Astrocyte (in vitro differentiated cells and primary cell): ENCODE measurements around the gene ZNF594. TPM values are rescaled to one million over a fixed set of nuclear protein-coding genes. Genes with fewer than 3 reads are reported as not detected.
A peak's percentile ranks its signal among the peaks of the same experiment; 100 is the strongest.

ENCODE experiments used
- DNase-seq: peaks from one replicate; pipeline ENCODE4 v3.0.0-alpha.2; 2010; ENCODE audit warnings: low read depth
- FAIRE-seq: peaks from 2 replicates; lab custom pipeline; 2011; peaks lifted over from hg19 to GRCh38; lab: Jason Lieb, UNC
- H2AFZ ChIP-seq: 2 replicates; pipeline ENCODE4 v1.6.0; 2012; ENCODE audit warnings: low read depth, low read length, inconsistent platforms
- H3K27ac ChIP-seq: 2 replicates; pipeline ENCODE4 v1.5.1; 2011; ENCODE audit warnings: low read depth, low read length, inconsistent platforms
- H3K27me3 ChIP-seq: 2 replicates; pipeline ENCODE4 v1.6.0; 2011; ENCODE audit warnings: low read length, inconsistent platforms; ENCODE audit not compliant: insufficient read depth
- H3K36me3 ChIP-seq: 2 replicates; pipeline ENCODE4 v1.5.1; 2011; ENCODE audit warnings: low read length, inconsistent platforms; ENCODE audit not compliant: insufficient read depth
- H3K4me1 ChIP-seq: 2 replicates; pipeline ENCODE4 v1.5.1; 2011; ENCODE audit warnings: low read length, inconsistent platforms; ENCODE audit not compliant: insufficient read depth
- H3K4me2 ChIP-seq: 2 replicates; pipeline ENCODE4 v1.6.0; 2012; ENCODE audit warnings: low read length, inconsistent platforms
- H3K4me3 ChIP-seq: 2 replicates; pipeline ENCODE4 v1.5.1; 2011; ENCODE audit warnings: low read depth, mild to moderate bottlenecking, low read length, inconsistent platforms; ENCODE audit not compliant: insufficient read depth
- H3K79me2 ChIP-seq: 2 replicates; pipeline ENCODE4 v1.6.0; 2012; ENCODE audit warnings: mild to moderate bottlenecking, low read length, inconsistent platforms; ENCODE audit not compliant: insufficient read depth
- H3K9ac ChIP-seq: 2 replicates; pipeline ENCODE4 v1.6.0; 2012; ENCODE audit warnings: mild to moderate bottlenecking, low read length, inconsistent platforms
- H3K9me3 ChIP-seq: 2 replicates; pipeline ENCODE4 v1.5.1; 2012; ENCODE audit warnings: low read depth, mild to moderate bottlenecking, low read length, inconsistent platforms; ENCODE audit not compliant: insufficient read depth
- H4K20me1 ChIP-seq: 2 replicates; pipeline ENCODE4 v1.6.0; 2012; ENCODE audit warnings: low read length, inconsistent platforms; ENCODE audit not compliant: insufficient read depth
- H3K27ac Mint-ChIP-seq: one replicate; pipeline ENCODE4 v1.8.0; 2021; ENCODE audit warnings: mild to moderate bottlenecking, mixed read lengths; ENCODE audit not compliant: unreplicated experiment
- H3K27me3 Mint-ChIP-seq: one replicate; pipeline ENCODE4 v1.8.0; 2021; ENCODE audit warnings: low read depth, mixed read lengths; ENCODE audit not compliant: unreplicated experiment
- H3K36me3 Mint-ChIP-seq: one replicate; pipeline ENCODE4 v1.8.0; 2021; ENCODE audit warnings: low read depth, mixed read lengths; ENCODE audit not compliant: unreplicated experiment
- H3K4me1 Mint-ChIP-seq: one replicate; pipeline ENCODE4 v1.8.0; 2021; ENCODE audit warnings: low read depth, mixed read lengths; ENCODE audit not compliant: unreplicated experiment
- H3K4me3 Mint-ChIP-seq: one replicate; pipeline ENCODE4 v1.8.0; 2021; ENCODE audit warnings: mild to moderate bottlenecking, moderate library complexity, mixed read lengths; ENCODE audit not compliant: unreplicated experiment
- H3K9me3 Mint-ChIP-seq: one replicate; pipeline ENCODE4 v1.8.0; 2021; ENCODE audit warnings: mild to moderate bottlenecking, mixed read lengths; ENCODE audit not compliant: unreplicated experiment
- CTCF ChIP-seq: IDR thresholded peaks from 2 replicates; pipeline ENCODE4 v1.5.1; 2011; ENCODE audit warnings: low read depth, mild to moderate bottlenecking, inconsistent platforms, low read length, moderate library complexity; ENCODE audit not compliant: insufficient read depth
- EZH2 ChIP-seq: IDR thresholded peaks from 2 replicates; pipeline ENCODE4 v1.6.1; 2012; ENCODE audit warnings: mild to moderate bottlenecking, low read length, inconsistent platforms; ENCODE audit not compliant: insufficient read depth
- total RNA-seq: library from RNA; stranded (reverse); gene quantifications from 2 replicates; pipeline ENCODE4 v1.2.1, GENCODE V29; 2021

ZNF594 gene
- total RNA-seq, 1 donor from 2014 or later = 8.9 TPM

- DNase-seq (peak; percentile 14), FAIRE-seq (no peak)
- Histone ChIP-seq H3K79me2 (no peaks in the 10 kb centered on the region), H3K4me2 (no peak overlapping the region), H3K4me3 (no peak overlapping the region), H2AFZ (no peak overlapping the region), H3K4me1 (no peaks in the 10 kb centered on the region), H3K27ac (no peak overlapping the region), H3K27me3 (no peaks in the 10 kb centered on the region), H4K20me1 (no peaks in the 10 kb centered on the region), H3K9me3 (peaks cover 3% of the 10 kb centered on the region), H3K36me3 (no peaks in the 10 kb centered on the region), H3K9ac (no peak overlapping the region)
- peaks cover 6% of the 10 kb centered on the region for H3K27me3 Mint-ChIP-seq
- no peaks in the 10 kb centered on the region for H3K4me1 Mint-ChIP-seq
- peaks cover 9% of the 10 kb centered on the region for H3K36me3 Mint-ChIP-seq
- H3K27ac Mint-ChIP-seq = no peak overlapping the region
- no peak overlapping the region for H3K4me3 Mint-ChIP-seq
- no peak for TF ChIP-seq EZH2
- peak; percentile 41 for TF ChIP-seq CTCF
- H3K9me3 Mint-ChIP-seq = peaks cover 2% of the 10 kb centered on the region
These were observed 45.9 kb upstream of the ZNF594 start for GRCh38 chr17:5237541-5238016.

GRCh38 chr17:5236938-5237540 is 45.4 kb upstream of the ZNF594 start:
- Mint-ChIP-seq H3K27me3 (peaks cover 6% of the 10 kb centered on the region), H3K4me1 (no peaks in the 10 kb centered on the region), H3K4me3 (no peak overlapping the region), H3K9me3 (peaks cover 2% of the 10 kb centered on the region), H3K27ac (no peak overlapping the region), H3K36me3 (peaks cover 9% of the 10 kb centered on the region)
- H2AFZ ChIP-seq = no peak overlapping the region
- H3K9ac ChIP-seq = no peak overlapping the region
- no peaks in the 10 kb centered on the region for H3K79me2 ChIP-seq
- H4K20me1 ChIP-seq = no peaks in the 10 kb centered on the region
- H3K27ac ChIP-seq = no peak overlapping the region
- FAIRE-seq (no peak), DNase-seq (no peak)
- H3K4me2 ChIP-seq = no peak overlapping the region
- peaks cover 3% of the 10 kb centered on the region for H3K9me3 ChIP-seq
- H3K4me1 ChIP-seq = no peaks in the 10 kb centered on the region
- TF ChIP-seq EZH2 (no peak), CTCF (no peak)
- no peaks in the 10 kb centered on the region for H3K36me3 ChIP-seq
- H3K27me3 ChIP-seq = no peaks in the 10 kb centered on the region
- no peak overlapping the region for H3K4me3 ChIP-seq
